NCI-H187 treated with DMSO at 0.1 percent for 48 hours (cell line): ENCODE results near the gene ANXA6.

Source experiments
- DNase-seq: peaks from one replicate; lab custom pipeline; 2025; lab: John Stamatoyannopoulos, UW

Gene ANXA6

DNA sequence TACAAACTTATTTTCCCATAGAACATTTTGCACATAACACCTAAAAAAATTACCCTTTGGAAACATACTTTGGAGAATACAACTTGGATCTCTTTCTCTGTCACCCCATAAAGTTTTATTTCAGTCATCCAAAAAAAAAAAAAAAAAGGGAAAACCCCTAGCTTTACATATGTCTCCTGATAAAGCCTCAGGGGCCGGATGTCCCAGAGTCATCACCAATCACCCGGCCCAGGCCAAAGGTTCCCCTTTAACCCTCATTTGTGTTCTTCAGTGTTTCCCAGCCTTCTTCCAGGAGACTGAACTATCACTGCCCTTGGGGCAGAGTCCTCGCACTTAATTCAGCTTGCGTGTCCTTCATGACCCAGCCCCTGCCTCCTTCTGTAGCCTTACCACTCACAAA is 28.8 kb downstream of the ANXA6 start:
- no peak for DNase-seq

DNA sequence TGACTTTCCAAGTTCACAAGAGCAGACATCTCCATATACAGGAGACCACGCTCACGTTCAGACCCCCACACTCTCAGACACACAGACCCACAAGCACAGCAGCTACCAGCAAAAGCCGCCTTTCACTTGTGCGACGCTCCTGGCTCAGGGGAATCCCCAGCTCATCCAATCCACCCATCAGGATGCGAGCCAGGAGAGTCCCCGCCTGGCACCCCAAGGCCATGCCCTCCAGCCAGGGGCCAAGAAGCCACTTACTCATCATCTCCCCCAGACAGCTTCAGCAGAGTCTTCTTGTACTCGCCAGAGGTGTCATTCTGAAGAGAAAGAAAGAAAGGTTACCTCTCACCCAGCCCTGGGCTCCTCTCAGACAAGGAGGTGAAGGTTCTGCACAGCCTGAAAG is 29.7 kb downstream of the ANXA6 start:
- DNase-seq, result no peak

DNA sequence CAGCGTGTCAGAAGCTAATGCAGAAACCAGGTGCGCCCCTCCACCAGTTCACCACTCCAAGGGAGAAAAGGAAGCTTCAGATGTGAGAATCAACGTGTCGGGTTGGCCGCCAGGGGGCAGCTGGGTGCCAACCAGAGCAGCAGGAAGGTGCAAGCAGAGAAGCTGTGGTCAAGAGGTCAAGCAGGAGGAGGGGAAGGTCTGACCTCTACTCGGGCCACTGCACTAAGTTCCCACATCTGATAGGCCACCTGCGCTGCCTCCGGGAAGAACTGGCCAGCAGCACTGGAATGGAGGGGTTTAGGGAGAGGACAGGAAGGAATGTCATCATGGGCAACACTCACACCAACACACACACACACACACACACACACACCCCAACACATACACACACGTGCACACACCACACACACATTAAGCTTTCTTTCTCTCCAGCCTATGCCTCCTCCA is 31.4 kb downstream of the ANXA6 start:
- DNase-seq, result no peak

DNA sequence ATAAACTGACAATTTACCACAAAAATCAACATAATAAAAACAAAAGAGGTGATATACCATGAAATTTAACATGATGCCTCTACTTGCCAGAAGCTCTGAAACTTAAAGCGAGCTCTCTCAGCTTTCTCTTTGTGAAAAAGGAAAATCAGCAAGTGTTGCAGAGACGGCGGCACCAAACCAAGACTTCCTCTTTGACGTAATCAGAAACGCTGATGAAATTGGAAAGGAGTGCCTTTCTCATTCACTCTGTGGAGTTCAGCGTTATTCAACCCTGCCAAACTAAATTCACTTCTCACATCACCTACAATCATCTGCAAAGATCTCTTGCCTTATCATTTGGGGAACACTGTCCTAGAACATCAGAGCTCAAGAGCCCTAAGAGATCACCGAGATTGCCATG is 32.2 kb downstream of the ANXA6 start:
- no peak for DNase-seq

DNA sequence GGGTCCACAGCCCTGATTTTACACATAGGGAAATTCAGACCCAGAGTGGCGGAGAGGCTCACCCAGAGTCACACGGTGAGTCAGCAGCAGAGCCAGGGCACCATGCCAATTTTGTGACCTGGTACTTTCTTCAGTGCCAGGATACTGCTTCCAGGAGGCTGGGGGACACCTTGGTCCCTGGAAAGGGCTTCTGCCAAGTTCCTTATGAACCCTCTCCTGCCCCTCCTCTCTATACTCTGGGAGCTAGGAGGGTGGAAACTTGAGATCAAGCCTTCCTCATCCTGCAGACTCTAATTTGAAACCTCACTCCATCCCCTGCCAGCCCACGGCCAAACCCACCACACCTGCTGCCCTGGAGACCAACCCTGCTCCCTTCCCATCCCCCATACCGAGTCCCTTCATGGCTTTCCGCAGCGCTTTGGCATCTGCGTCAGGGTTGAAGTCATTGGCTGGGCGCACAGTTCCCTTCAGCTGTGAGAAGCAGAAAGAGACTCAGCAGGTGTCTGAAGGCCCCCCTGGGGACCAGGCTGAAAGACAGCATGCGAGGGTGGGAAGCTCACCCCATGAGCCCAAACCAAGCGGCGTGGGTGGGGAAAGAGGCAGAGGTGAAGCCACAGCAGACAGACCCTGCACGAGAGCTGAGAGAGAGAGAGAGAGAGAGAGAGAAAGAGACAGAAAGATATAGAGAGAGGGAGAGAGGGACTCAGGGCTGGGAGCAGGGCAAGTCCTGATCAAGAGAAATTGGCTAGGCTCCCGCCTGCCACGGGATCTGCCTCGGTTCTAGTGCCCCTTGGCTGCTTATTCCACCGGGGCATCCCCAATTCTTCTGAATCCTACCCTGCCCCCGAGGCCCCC is 33.5 kb downstream of the ANXA6 start:
- no peak for DNase-seq

DNA sequence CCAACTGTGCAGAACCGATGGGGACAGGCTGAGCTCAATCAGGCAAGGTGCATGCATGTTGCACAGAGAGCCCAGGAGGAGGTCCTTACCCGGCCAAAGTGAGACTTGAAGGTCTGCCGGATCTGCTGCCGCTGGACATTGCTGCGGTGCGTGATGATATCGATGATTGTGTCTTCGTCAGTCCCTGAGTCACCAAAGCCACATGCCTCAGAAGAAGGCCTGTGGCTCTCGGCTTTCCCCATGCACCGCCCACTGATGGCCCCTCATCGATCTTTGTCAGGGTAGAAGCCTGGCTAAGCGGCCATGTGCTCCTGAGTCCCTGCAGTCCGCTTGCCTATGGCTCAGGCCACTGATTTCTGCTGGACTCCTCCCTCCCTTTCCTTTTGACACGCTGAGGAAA is 34.8 kb downstream of the ANXA6 start:
- no peak for DNase-seq

DNA sequence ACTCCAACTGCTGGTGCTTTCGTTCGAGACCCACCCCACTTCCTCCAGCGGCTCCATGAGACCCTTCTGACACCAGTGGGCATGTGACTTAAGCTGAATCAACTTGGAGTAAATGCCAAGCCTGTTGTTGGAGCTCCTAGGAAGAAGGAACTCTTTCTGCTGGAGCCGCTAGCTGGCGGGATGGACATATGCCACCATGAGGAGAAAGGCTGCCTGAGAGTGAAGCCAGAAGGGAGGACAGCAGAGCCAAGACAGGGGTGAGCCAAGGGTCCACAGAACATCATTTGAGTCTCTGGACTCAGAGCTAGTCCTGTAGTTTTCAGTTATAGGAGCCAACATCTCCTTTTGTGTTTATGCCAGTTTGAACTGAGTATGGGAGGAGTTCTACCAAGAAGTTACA is 35.9 kb downstream of the ANXA6 start:
- no peak for DNase-seq

DNA sequence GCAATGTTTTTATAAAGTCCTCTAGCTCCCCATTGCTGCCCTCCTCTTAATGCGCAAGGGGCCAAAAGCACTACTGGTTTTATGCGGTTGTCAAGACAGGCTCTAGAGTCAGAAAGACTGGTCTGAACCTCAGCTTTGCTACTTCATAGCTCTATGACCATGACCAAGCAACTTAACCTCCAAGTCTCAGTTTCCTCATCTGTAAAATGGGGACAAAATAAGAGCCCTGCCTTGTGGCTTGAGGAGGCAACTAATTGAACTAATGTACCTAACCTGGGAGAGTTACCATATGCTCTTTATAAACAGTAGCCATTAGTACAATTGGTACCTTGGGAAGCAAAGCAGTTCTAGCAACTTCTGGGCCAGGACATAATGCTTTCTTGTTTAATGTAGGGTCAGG is 36.5 kb downstream of the ANXA6 start:
- no peak for DNase-seq

DNA sequence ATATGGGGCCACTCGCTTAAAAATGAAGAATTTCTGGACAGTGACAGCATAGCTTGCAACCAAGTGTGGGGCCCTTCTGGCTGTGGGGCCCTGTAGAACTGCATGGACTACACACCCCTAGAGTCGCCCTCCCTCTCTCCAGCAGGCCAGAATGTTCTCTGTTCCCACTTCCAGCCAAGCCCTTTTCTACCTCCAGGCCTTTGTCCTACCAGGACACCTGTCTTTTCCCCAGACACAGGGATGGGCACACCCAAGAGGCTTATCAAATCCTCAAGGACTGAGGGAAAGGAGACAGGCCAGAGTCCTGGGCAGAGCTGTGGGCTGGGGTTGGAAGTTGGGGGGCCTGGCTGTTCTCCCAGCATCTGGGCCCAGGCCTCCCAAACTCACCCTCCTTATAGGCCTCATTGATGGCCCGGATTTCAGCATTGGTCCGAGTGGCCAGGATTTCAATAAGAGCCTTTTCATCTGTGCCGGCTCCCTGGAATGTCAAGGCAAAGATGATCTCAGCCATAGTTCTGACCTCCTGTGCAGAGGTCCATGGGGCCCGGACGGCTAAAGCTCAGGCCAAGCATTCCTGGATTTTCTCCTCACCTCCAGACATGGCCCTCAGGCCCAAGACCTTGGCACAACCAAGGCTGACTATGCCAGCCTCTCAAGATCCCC is 38.5 kb downstream of the ANXA6 start:
- no peak for DNase-seq

DNA sequence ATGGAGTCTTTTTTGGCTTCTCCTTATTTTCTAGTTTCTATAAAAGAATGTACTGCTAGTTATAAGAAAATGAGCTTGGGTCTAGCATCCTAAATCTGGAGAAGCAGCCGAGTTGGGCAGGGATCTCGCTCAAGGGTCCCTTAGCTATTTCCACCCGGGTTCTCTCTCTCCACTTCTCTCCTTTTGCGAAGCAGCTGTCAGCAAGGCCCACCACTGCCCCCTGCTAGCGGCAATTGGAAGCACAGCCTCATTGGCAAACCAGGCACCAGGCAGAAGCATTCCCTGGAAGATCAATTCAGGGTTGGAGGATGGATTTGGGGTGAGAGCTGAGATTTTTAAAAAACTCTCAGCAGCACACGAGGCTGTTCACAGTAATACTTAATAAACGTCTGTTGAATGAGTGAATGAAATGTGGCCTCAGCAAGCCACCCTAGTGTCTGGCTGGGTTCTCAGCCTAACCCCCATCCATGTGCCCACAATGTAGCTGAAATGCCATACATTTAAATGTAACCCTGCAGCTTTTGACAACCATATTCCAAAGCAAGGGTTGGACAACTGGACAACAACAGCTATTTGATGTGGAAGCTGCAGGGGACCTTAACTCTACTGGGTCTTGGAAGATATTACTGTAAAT is 42.2 kb downstream of the ANXA6 start:
- no peak for DNase-seq

DNA sequence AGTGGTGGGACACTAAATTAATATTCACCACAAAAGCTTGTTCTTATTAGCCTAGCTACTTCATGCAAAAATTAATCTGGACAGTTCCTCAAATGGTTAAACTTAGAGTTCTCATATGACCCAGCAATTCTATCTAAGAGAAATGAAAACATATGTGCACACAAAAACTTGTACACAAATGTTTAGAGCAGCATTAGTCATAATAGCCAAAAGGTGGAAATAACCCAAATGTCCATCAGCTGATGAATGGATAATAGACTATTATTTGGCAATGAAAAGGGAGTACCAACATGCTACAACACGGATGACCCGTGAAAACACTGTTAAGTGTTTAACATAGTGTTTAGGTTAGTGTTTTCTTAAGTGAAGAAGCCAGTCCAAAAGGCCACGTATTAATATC is 43.9 kb downstream of the ANXA6 start:
- DNase-seq, result no peak

DNA sequence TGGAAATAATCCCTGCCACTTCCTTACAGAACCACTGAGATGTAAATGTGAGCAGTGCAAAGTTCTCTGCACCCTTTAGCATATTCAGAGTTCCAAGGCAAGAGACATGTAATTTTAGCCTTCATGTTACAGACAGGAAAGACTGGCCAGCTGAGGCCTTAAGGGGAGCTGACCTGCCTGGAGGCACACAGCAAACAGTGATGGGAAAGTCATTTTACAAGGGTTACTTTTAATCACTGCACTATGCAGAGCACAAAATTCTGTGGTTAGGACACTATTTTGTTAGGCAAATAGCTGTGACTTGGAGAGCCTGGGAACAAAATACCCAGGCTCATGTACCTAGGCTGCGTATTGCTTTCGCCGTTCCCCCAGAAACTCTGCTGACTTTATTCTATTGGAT is 46.6 kb downstream of the ANXA6 start:
- no peak for DNase-seq

DNA sequence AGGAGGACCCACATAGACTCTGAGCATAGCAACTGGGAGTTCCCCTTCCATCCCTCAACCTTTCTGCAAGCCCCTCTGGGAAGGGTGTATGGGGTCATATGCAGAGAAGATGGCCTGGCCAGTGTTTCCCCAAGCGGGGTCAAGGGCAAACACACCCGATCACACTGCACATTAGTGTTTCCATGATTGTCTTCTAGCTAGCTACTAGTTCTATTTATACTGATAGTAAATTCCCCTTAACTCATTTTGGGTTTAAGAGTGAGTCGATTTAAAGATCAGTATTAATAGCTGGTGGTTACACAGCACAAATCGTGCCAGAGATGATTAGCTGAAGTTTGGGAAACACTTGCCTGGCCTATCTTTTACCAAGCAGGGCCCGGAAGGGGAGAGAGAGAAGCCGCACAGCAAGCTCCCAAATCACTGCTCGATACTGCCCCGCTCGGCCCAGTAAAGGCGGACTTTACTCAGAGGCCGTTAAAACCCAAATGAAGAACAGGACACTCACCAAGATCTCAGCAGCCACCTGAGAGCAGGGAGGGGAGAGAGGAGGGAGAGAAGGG is 47.4 kb downstream of the ANXA6 start:
- DNase-seq, result no peak

DNA sequence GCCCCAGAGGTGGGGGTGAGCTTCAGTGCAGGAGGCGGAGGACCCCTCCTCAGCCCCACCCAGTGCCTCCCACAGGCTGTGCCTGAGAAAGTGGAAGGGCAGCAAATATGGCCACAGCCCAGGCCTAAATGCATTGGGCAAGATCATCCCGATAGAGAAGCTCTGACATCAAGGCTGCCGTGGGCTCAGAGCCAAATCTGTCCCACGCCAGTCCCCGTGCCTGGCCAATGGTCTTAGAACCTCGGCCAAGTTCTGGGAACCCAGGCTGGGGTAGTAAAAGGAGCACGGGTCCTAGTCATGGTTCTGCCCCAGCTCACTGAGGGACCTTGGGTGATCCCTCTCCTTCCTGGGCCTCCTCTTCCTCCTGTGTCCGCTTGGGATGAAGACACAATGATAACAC is 49.0 kb downstream of the ANXA6 start:
- DNase-seq, result no peak

DNA sequence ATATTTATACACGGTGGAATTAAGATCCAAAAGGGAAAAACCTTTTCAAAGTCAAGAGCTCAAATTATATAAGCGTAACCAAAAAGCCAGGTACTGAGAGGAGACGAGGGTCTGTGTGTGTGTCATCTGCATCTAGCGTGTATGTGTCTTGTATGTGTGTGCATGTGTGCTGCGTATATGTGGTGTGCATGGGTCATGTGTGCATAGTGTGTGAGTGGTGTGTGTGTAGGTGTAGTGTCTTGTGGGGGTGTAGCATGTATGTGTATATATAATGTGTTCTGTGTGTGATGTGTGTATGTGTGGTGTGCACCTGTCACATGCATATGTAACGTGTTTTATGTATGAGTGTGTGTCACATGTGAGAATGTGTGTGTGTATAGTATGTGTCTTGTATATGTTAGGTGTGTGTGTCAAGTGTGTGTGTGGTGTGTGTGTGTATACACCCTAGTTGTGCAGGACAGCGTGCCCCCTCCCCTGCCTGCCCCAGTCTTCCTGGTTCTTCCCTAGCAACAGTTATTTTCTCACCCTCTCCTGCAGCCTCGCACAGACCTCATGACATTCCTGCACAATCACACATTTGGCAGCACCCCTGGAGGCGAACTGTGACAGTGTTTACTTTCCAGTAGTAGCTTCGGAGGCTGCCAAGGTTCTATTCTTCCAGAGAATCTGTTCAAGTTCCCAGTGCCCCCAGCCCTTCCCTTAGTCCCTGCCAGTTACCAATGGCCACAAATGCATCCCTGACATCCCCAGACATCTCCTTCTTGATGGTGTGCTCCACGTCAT is 49.6 kb downstream of the ANXA6 start:
- DNase-seq, result no peak

DNA sequence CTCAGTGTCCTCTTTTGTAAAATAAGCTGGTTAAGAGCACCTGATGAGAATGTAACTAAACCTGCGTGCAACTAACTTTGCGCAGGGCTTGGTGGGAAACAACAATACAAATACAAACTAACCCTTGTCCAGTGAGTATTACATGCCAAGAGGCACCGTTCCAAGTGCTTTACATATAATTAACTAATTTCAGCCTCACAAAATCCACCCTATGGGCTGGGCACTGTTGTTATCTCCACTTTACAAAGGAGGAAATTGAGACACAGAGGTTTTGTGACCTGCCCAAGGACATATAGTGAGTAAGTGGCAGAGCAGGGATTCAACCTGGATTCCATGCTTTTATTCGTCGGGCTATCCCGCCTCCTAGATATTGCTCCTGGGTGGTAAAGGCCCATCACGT is 50.5 kb downstream of the ANXA6 start:
- DNase-seq, result no peak

DNA sequence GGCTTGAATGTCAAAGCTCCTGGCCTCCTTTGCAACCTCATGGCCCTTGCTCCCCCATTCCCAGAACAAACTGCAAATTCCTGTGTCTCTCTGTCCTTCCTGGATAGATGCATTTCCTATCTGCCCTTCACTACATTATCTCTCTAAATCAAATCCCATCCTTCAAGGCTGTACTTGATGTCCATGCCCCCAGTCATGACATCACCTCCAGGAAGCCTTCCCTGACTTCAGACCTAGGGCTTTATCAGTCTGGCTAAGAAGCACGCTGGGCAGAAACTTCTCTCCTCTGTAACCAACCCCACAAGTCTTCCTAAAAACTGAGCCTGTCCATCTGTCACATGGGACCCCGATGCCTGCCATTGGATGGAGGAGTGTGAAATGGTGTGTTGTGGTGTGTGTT is 51.1 kb downstream of the ANXA6 start:
- no peak for DNase-seq

DNA sequence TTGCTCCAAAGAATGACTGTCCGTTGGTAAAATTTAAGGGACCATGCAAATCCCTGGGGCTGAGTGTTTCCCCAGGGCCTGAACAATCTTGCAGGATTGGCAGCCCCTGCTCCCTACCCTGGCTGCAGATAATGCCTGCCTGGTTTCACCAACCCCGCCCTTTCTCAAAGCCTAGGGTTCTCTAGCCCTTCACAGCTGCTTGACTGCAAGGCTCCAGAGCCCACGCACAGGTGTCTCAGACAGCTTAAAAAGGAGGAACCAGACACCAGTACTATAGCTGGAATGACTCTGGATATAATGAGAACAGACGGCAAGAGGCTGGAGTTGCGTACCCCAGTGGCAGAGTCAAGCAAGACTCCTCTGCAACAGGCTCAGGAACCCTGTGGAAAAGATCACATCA is 51.5 kb downstream of the ANXA6 start:
- no peak for DNase-seq

DNA sequence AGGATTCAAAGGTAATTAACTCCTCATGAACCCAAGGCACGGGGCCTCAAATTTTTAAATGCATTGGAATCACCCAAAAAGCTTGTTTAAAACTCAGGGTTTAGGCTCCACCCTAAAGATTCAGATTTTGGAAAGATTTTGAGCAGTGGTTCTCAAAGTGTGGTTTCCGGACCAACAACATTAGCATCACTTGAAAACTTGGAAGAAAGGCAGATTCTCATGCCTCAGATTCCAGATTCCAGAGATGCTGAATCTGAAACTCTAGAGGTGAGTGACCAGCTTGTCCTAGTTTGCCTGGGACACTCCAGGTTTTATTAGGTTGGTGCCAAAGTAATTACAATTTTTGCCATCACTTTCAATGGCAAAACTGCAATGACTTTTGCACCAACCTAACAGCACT is 52.0 kb downstream of the ANXA6 start:
- DNase-seq, result no peak

DNA sequence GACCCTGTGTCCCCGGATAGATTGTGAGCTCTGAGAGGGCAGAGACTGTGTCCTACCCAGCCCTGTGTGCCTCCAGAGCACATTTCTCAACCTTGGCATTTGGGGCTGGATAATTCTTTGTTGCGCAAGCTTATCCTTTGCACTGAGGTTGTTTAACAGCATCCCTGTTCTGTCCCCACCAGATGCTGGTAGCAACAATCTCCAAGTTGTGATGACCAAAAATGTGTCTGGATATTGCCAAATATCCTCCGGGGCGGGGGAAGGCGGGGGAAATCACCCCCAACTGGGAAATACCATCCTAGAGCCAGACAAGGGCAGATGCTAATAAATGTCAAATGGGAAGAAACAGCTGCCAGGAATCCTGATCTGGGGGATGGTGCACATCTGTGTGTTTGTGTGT is 52.8 kb downstream of the ANXA6 start:
- no peak for DNase-seq

DNA sequence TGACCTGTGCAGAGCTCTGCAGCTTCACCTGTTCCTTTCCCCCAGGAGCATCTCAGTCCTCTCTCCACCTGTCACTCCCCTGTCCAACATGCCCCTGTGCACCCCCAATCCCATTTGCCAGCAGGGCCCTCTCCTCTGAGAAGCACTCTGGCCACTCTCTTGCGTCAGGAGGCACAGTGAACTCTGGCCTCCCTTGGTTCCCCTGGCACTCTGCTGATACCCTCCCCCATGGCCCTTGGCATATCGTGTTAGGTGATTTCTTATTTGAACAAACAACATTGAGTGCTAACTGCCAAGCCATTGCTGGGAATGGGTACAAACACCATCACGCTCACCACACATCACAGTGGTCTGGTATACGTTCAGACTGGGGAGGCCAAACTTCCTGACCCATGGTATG is 55.8 kb downstream of the ANXA6 start:
- DNase-seq, result no peak

DNA sequence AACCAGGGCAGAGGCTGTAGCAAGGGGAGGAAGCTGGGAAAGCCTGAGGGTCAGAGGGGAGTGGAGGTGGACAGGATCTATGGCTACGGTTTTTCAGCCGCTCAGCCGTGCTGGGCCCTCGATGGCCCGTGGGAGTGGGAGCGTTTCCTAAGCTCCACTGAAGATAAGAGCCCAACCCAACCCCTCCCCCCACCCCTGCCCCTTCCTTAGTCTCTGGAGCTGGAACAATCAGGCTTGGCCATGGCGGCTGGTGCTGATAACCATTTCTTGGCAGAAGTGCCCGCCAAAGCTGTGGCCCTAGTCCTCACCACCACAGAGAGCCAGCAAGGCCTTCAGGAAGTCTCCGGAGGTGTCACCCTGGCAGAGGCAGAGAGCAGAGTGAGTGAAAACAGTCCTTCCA is 56.4 kb downstream of the ANXA6 start:
- no peak for DNase-seq
